ENCODE data around the gene CADM2.
"Not testable (repeated sequence)": the region's sequence is repeated elsewhere in the genome, so short reads cannot be mapped to it uniquely, and the experiment has no call there.

Gene CADM2

DNA sequence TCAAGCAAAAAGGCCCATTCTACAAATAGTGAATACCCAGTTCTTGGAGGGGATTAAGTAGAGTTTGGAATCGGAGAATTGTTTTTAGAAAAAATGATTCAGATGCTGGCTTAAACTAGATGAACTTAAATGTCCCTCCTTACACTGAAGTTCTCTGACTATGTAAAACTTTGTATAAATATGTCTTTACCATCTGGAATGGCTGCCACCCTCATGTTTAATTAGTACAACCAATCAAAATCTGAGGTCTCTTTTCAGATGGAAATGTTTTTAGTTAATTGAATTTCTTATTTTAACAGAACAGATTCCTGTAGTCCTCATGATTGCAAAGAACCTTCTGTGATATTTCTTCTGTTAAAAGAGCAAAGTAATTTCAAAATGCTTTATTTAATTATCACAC, 94.8 kb downstream of the CADM2 start:
- no peak for DNase-seq
- in situ Hi-C loops (cut with MboI; ENCODE audit: low pct_unique_long_range_greater_than_20kb, low sequenced_read_pairs): no loop called here

- DNase-seq: no peak
- in situ Hi-C loops (cut with MboI; ENCODE audit: low pct_unique_long_range_greater_than_20kb, low sequenced_read_pairs): no loop called here
Measured at GRCh38 chr3:85054579-85054978, 95.8 kb downstream of the CADM2 start.

GRCh38 chr3:85068911-85069310, 110.1 kb downstream of the CADM2 start:
- in situ Hi-C loops (cut with MboI; ENCODE audit: low pct_unique_long_range_greater_than_20kb, low sequenced_read_pairs): no loop called here
- DNase-seq: no peak

DNA sequence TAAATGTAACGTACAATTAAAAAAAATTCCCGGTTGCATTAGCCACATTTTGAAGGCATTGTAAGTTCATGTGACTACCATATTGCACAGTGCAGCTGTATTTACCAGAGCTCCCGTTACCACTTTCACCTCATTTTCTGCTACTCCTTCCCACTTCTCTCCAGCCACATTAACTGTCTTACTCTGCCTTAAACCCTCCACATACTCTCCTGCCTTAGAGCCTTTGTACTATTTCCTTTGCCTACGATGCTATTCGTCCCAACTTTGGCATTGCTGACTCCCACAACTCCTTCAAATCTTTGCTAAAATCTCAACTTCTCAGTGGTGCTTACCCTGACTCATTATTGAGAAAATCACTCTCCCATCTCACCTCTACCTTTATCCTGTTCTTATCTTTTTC, 115.2 kb downstream of the CADM2 start:
- in situ Hi-C loops (cut with MboI; ENCODE audit: low pct_unique_long_range_greater_than_20kb, low sequenced_read_pairs): no loop called here
- no peak for DNase-seq

DNA sequence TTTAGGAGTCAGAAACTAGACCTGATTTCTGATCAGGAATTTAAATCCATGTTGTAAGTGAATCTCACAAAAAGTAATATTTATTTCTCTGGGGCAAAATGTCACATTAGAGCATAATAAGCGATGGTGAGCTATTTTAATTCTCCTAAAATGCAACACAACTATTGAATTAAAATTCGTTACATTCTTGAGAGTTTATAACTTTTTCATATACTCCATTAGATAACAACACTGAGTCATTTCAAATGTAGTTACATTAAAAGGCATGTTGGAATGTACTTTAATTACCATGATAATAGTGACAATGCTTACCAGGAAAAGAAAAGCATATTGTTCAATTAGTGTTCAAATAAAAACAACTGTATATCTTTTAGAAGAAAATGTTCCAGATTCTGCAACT, 116.9 kb downstream of the CADM2 start:
- in situ Hi-C loops (cut with MboI; ENCODE audit: low pct_unique_long_range_greater_than_20kb, low sequenced_read_pairs): no loop called here
- no peak for DNase-seq

GRCh38 chr3:85077018-85077417, 118.2 kb downstream of the CADM2 start:
- DNase-seq: no peak
- in situ Hi-C loops (cut with MboI; ENCODE audit: low pct_unique_long_range_greater_than_20kb, low sequenced_read_pairs): no loop called here

- in situ Hi-C loops (cut with MboI; ENCODE audit: low pct_unique_long_range_greater_than_20kb, low sequenced_read_pairs): no loop called here
- no peak for DNase-seq
Measured at GRCh38 chr3:85081191-85081906, 122.6 kb downstream of the CADM2 start.

GRCh38 chr3:85090495-85090894, 131.7 kb downstream of the CADM2 start:
- in situ Hi-C loops (cut with MboI; ENCODE audit: low pct_unique_long_range_greater_than_20kb, low sequenced_read_pairs): no loop called here
- DNase-seq: no peak

DNA sequence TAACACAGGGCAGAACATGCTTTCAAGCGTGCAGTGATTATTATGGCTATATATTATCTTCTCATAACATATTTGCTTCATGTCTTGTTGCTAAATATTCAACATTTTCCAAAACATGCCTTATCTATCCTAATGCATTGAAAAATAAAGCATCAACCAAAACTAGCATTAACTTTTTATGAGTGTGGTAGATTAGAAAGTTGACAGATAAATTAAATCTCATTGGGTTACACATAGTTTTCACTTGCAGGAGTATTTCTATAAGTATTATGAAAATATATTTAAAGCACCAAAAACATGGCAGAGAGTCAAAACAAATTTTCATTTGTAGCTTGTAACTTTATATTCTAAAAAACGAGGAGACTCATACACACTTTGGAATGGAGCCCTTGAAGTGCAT, 141.5 kb downstream of the CADM2 start:
- DNase-seq: no peak
- in situ Hi-C loops (cut with MboI; ENCODE audit: low pct_unique_long_range_greater_than_20kb, low sequenced_read_pairs): no loop called here

DNA sequence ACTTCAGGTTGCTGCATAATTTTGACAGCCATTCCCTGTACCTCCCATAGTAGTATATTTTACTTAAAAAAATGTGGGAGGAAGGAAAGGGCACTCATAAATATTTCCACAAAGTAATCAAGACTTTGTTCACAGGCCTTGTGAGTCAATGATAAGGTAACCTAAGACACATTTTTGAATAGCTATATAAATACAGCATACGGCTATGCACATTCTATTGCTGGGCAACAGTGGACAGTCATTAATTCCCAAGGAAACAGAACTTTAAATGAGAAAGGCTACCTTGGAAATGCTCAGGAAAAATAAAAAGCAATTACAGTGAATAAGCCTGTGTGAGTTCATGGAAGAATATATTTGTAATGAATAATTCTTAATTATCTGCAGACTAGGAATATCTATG, 144.0 kb downstream of the CADM2 start:
- in situ Hi-C loops (cut with MboI; ENCODE audit: low pct_unique_long_range_greater_than_20kb, low sequenced_read_pairs): no loop called here
- DNase-seq: no peak

GRCh38 chr3:85110393-85110792, 151.6 kb downstream of the CADM2 start:
- DNase-seq: no peak
- in situ Hi-C loops (cut with MboI; ENCODE audit: low pct_unique_long_range_greater_than_20kb, low sequenced_read_pairs): no loop called here

- in situ Hi-C loops (cut with MboI; ENCODE audit: low pct_unique_long_range_greater_than_20kb, low sequenced_read_pairs): no loop called here
- DNase-seq: no peak
Measured at GRCh38 chr3:85120879-85121278, 162.1 kb downstream of the CADM2 start.

DNA sequence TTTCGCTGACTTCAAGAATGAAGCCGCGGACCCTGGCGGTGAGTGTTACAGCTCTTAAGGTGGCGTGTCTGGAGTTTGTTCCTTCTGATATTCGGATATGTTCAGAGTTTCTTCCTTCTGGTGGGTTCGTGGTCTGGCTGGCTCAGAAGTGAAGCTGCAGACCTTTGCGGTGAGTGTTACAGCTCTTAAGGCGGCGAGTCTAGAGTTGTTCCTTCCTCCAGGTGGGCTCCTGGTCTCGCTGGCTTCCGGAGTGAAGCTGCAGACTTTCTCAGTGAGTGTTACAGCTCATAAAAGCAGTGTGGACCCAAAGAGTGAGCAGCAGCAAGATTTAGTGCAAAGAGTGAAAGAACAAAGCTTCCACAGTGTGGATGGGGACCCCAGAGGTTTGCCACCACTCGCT, 174.1 kb downstream of the CADM2 start:
- in situ Hi-C loops (cut with MboI; ENCODE audit: low pct_unique_long_range_greater_than_20kb, low sequenced_read_pairs); DNase-seq: not testable (repeated sequence)

DNA sequence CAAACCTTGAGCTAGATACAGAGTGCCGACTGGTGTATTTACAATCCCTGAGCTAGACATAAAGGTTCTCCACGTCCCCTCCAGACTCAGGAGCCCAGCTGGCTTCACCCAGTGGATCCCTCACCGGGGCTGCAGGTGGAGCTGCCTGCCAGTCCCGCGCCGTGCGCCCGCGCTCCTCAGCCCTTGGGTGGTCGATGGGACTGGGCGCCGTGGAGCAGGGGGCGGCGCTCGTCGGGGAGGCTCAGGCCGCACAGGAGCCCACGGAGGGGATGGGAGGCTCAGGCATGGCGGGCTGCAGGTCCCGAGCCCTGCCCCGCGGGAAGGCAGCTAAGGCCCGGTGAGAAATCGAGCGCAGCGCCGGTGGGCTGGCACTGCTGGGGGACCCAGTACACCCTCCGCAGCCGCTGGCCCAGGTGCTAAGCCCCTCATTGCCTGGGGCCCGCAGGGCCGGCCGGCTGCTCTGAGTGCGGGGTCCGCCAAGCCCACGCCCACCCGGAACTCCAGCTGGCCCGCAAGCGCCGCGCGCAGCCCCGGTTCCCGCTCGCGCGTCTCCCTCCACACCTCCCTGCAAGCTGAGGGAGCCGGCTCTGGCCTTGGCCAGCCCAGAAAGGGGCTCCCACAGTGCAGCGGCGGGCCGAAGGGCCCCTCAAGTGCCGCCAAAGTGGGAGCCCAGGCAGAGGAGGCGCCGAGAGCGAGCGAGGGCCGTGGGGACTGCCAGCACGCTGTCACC, 175.1 kb downstream of the CADM2 start:
- in situ Hi-C loops (cut with MboI; ENCODE audit: low pct_unique_long_range_greater_than_20kb, low sequenced_read_pairs); DNase-seq: not testable (repeated sequence)

DNA sequence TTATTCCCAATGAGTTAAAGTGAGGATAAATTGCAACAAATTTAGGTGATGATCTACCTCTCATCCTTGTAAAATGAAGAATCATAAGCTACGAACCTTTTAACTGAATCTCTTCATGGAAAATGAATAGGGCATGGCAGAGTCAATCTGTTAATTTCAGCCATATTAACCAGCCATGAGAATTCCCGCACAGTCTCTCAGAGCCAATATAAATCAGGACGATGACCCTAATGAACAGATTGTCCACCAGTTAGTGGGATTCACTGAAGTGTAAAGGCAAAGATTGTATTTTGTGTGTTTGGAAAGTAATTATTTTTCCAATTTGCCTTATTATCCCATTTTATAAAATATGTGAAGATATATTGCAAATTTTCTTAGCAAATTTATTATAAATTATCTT, 183.8 kb downstream of the CADM2 start:
- DNase-seq: no peak
- in situ Hi-C loops (cut with MboI; ENCODE audit: low pct_unique_long_range_greater_than_20kb, low sequenced_read_pairs): no loop called here

GRCh38 chr3:85148036-85148435, 189.2 kb downstream of the CADM2 start:
- peak; percentile 3 for DNase-seq

DNA sequence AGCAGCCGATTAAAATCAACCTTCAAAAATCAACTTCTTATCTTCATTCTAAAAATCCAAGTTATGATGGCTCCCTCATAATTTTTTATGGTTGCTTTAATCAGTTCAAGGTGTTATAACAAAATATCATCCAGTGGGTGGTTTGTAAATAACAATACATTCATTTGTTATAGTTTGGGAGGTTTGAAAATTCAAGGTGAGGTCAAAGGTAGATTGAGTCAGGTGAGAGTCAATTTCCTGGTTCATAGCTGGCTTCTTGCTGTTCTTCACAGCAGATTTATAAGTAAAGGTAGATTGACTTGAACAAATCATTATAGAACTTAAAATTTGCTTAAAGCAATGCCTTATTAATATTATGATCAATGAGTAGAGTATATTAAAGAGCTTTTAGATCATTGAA, 192.8 kb downstream of the CADM2 start:
- in situ Hi-C loops (cut with MboI; ENCODE audit: low pct_unique_long_range_greater_than_20kb, low sequenced_read_pairs): no loop called here
- no peak for DNase-seq

More at GRCh38 chr3:85148036-85148435, 189.2 kb downstream of the CADM2 start:
- in situ Hi-C loops (cut with MboI; ENCODE audit: low pct_unique_long_range_greater_than_20kb, low sequenced_read_pairs): no loop called here

GRCh38 chr3:85153279-85153678, 194.5 kb downstream of the CADM2 start:
- in situ Hi-C loops (cut with MboI; ENCODE audit: low pct_unique_long_range_greater_than_20kb, low sequenced_read_pairs): not testable (repeated sequence)

DNA sequence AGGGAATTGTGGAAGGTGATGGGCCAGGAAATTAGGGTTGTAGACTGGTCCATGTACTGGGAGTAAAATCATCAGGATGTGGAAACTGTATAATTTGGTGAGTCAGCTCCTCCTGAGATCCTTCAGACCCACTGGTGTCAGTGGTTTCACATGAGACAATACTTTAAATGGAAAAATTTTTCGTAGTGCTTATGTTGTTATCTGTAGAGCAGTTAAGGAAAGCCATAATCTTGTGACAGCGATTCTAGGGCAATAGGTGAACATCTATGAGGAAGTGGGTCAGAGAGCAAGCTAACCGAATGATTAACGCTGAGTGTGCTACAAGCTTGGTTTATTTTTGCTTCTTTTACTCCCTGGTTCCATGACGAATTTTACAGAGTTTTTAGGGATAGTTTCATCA, 200.6 kb downstream of the CADM2 start:
- no peak for DNase-seq
- in situ Hi-C loops (cut with MboI; ENCODE audit: low pct_unique_long_range_greater_than_20kb, low sequenced_read_pairs): no loop called here

More at GRCh38 chr3:85153279-85153678, 194.5 kb downstream of the CADM2 start:
- not testable (repeated sequence) for DNase-seq

- DNase-seq: no peak
- in situ Hi-C loops (cut with MboI; ENCODE audit: low pct_unique_long_range_greater_than_20kb, low sequenced_read_pairs): no loop called here
Measured at GRCh38 chr3:85161544-85161943, 202.8 kb downstream of the CADM2 start.

- DNase-seq: no peak
- in situ Hi-C loops (cut with MboI; ENCODE audit: low pct_unique_long_range_greater_than_20kb, low sequenced_read_pairs): no loop called here
Measured at GRCh38 chr3:85162905-85163304, 204.1 kb downstream of the CADM2 start.

All from KBM-7 (cell line).